Measurements from ENCODE around the gene PDE3B.
"Not testable (repeated sequence)": the region's sequence is repeated elsewhere in the genome, so short reads cannot be mapped to it uniquely, and the experiment has no call there.

GRCh38 chr11:14633506-14634224, 9.9 kb upstream of the PDE3B start:
- TF ChIP-seq CTCF, POLR2AphosphoS5, POLR2A (IDR thresholded peaks at IDR 0.05): not testable (repeated sequence)

Measured in breast epithelium (tissue), 3 donors.